Gastrocnemius medialis (tissue), 4 donors: ENCODE results near the gene DNAJC17. TPM values are rescaled to one million over a fixed set of nuclear protein-coding genes. Genes with fewer than 3 reads are reported as not detected.

Experiments
- ATAC-seq, 2 donors: fragments of 150-250 bp; one replicate each; pipeline ENCODE4 v1.9.1; 2016
- DNase-seq, 2 donors: peaks; one replicate each; pipeline ENCODE4 v3.0.0-alpha.2; 2019
- H3K27ac ChIP-seq, 4 donors: fragments of 200-600 bp; sonication (generic); 1 replicate in 1 of 4; 2 replicates in 3 of 4; pipeline ENCODE4 v1.5.1; 2016 to 2018; ENCODE audit warnings: mild to moderate bottlenecking in 2 of 4, moderate library complexity in 1 of 4
- H3K27me3 ChIP-seq, 3 donors: fragments of 200-600 bp; sonication (generic) in 2 of 3; 1 replicate in 1 of 3; 2 replicates in 2 of 3; pipeline versions ENCODE4 v1.5.1 to v1.6.0; 2016 to 2019; ENCODE audit warnings: mild to moderate bottlenecking in 1 of 3, moderate library complexity in 1 of 3
- H3K36me3 ChIP-seq, 2 donors: fragments of 200-600 bp; sonication (generic) in 1 of 2; one replicate each; pipeline ENCODE4 v1.5.1; 2017 to 2018
- H3K4me1 ChIP-seq, 2 donors: fragments of 200-600 bp; sonication (generic) in 1 of 2; one replicate each; pipeline ENCODE4 v1.5.1; 2016 to 2017; ENCODE audit warnings: mild to moderate bottlenecking in 2 of 2
- H3K4me3 ChIP-seq, 4 donors: fragments of 200-600 bp; sonication (generic) in 3 of 4; 1 replicate in 1 of 4; 2 replicates in 3 of 4; pipeline ENCODE4 v1.5.1; 2016 to 2019; ENCODE audit warnings: mild to moderate bottlenecking in 2 of 4
- H3K9me3 ChIP-seq, 3 donors: fragments of 200-600 bp; sonication (generic) in 2 of 3; 1 replicate in 1 of 3; 2 replicates in 2 of 3; pipeline ENCODE4 v1.5.1; 2016 to 2019
- POLR2A ChIP-seq, 2 donors: fragments of 450-650 bp; IDR thresholded peaks; one replicate each; pipeline ENCODE4 v1.6.1; 2017; ENCODE audit warnings: antibody characterized with exemption in 2 of 2, mild to moderate bottlenecking in 2 of 2, moderate library complexity in 2 of 2
- in situ Hi-C, 4 donors: fragments of 200-750 bp; cut with MboI; loops; one replicate each; pipeline versions ENCODE4 v1.15.0 to v1.8.0; 2017; ENCODE audit warnings: low sequenced_read_pairs in 4 of 4
- intact Hi-C: fragments of 100-400 bp; cut with DNase I; formaldehyde crosslinking; loops from one replicate; pipeline ENCODE4 v1.15.1; 2023; ENCODE audit warnings: low total_unique reads
- total RNA-seq, 4 donors: library from RNA; depleted of rRNA; stranded (reverse); fragments of >200 nt; gene quantifications; one replicate each; pipeline versions ENCODE4 v1.1.0 to v1.2.3, GENCODE V29; 2016
- TF ChIP-seq, protein P1 (sequence below), 5 experiments: fragments of 450-650 bp in 3 of 5; fragments of 200-600 bp in 2 of 5; sonication (generic) in 2 of 5; IDR thresholded peaks in 4 of 5; conservative IDR thresholded peaks in 1 of 5; 1 replicate in 4 of 5; 2 replicates in 1 of 5; pipeline ENCODE4 v1.5.1; 2016 to 2019; ENCODE audit warnings: antibody characterized with exemption in 5 of 5, mild to moderate bottlenecking in 3 of 5, moderate library complexity in 3 of 5

DNAJC17 gene
- total RNA-seq, 4 donors from 2014 or later = 5.3 to 25.0 (median 11.4) TPM

DNA sequence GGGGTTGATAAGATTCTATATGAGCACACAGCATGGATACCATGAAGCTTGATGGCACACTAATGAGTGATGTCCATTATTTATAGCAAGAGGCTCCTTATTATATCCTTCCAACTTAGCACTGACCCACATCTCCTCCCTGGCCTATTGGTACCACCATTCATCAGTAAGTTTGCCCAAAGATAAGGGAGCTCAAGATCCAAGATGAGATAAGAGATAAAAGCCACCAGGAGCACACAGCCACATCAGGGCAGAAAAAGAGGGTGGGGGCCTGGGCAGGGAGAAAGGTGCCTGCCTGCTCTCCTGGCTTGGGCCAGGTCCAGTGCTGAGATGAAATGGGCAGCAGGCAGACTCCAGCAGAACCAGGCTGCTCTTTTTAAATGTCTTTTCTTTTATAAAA lies 25.6 kb upstream of the DNAJC17 start:
- no peak for TF ChIP-seq POLR2A (IDR thresholded peaks at IDR 0.05)
- TF ChIP-seq, protein P1, sequence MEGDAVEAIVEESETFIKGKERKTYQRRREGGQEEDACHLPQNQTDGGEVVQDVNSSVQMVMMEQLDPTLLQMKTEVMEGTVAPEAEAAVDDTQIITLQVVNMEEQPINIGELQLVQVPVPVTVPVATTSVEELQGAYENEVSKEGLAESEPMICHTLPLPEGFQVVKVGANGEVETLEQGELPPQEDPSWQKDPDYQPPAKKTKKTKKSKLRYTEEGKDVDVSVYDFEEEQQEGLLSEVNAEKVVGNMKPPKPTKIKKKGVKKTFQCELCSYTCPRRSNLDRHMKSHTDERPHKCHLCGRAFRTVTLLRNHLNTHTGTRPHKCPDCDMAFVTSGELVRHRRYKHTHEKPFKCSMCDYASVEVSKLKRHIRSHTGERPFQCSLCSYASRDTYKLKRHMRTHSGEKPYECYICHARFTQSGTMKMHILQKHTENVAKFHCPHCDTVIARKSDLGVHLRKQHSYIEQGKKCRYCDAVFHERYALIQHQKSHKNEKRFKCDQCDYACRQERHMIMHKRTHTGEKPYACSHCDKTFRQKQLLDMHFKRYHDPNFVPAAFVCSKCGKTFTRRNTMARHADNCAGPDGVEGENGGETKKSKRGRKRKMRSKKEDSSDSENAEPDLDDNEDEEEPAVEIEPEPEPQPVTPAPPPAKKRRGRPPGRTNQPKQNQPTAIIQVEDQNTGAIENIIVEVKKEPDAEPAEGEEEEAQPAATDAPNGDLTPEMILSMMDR (IDR thresholded peaks at IDR 0.05 in 4 of 5, conservative IDR thresholded peaks at IDR 0.05 in 1 of 5) = no peak
- no peaks in the 10 kb centered on the region for H3K4me1 ChIP-seq
- H3K27ac ChIP-seq = no peak overlapping the region
- H3K4me3 ChIP-seq = no peak overlapping the region
- ATAC-seq (no peak), DNase-seq (no peak)
- no peaks in the 10 kb centered on the region for H3K9me3 ChIP-seq
- in situ Hi-C loops (no loop called here), intact Hi-C loops (no loop called here)
- no peaks in the 10 kb centered on the region for H3K36me3 ChIP-seq
- no peaks in the 10 kb centered on the region for H3K27me3 ChIP-seq

DNA sequence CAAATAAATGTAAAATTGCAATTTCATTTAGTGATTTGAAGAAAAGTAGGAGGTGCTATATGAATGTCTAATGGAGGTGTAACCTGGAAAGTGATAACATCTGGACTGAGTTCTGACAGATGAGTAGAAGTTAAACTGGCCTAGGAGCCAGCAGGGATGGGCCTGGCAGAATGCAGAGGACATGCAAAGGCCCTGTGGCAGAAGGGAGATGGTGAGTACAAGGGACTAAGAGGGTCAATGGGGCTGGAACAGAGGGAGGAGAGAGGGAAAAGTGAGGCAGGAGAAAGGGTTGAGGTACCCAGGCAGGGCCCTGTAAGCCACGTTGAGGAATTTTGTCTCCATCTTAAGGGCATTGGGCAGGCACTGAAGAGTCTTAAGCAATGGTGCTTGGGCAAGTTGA lies 24.6 kb upstream of the DNAJC17 start:
- Histone ChIP-seq H3K36me3 (no peaks in the 10 kb centered on the region), H3K27ac (no peak overlapping the region), H3K4me1 (no peaks in the 10 kb centered on the region), H3K9me3 (no peaks in the 10 kb centered on the region), H3K4me3 (no peak overlapping the region), H3K27me3 (no peaks in the 10 kb centered on the region)
- intact Hi-C loops (no loop called here), in situ Hi-C loops (no loop called here)
- DNase-seq (no peak), ATAC-seq (no peak)
- no peak for TF ChIP-seq POLR2A (IDR thresholded peaks at IDR 0.05)

DNA sequence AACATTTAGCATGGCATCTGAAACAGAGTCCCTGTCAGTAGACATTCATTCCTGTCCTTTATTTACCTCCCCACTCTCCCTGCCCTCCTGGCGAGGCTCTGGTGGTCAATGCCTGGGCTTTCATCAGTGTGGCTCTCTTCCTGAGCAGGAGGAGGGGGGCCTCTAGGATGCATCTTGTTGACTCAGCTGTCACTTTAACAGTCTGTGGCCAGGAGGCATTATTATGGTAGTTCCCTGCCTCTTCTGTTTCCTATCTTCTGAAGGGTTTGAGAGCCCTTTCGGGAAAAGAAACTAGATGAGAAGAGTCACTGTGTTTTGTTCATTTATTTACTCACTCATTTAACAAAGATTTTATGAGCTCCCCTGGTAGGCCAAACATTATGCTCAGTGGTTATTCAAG lies 23.6 kb upstream of the DNAJC17 start:
- no peak for ATAC-seq
- intact Hi-C loops (no loop called here), in situ Hi-C loops (no loop called here)
- no peak for DNase-seq
- TF ChIP-seq, protein P1 (IDR thresholded peaks at IDR 0.05 in 4 of 5, conservative IDR thresholded peaks at IDR 0.05 in 1 of 5) = no peak
- TF ChIP-seq POLR2A (IDR thresholded peaks at IDR 0.05) = no peak
- Histone ChIP-seq H3K27ac (no peak overlapping the region), H3K4me1 (no peaks in the 10 kb centered on the region), H3K9me3 (no peaks in the 10 kb centered on the region), H3K4me3 (no peak overlapping the region), H3K27me3 (no peaks in the 10 kb centered on the region), H3K36me3 (no peaks in the 10 kb centered on the region)

DNA sequence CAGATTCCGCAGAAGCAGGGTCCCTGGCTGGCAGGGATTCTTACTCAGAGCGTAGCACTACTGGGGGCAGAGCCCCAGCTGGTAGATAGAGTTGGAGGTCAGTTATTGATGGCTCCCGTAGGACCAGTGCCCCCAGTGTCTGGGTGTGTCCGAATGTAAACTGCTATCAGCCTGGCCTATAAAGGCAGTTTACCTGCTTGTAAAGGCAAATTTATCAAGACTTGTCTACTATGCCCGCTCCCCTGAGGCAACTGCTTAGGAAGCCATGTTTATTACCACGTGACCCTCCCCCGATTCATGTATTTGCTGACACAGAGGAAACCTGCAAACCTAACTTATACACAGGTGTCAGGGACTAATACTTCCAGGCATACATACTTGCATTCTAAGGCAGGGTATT lies 21.8 kb upstream of the DNAJC17 start:
- TF ChIP-seq POLR2A (IDR thresholded peaks at IDR 0.05) = no peak
- H3K4me1 ChIP-seq = no peaks in the 10 kb centered on the region
- in situ Hi-C loops = no loop called here
- no peaks in the 10 kb centered on the region for H3K27me3 ChIP-seq
- H3K9me3 ChIP-seq = no peaks in the 10 kb centered on the region
- no peak overlapping the region for H3K27ac ChIP-seq
- no peak for DNase-seq
- H3K36me3 ChIP-seq = no peaks in the 10 kb centered on the region
- no peak overlapping the region for H3K4me3 ChIP-seq
- no peak for ATAC-seq
- intact Hi-C loops = no loop called here

DNA sequence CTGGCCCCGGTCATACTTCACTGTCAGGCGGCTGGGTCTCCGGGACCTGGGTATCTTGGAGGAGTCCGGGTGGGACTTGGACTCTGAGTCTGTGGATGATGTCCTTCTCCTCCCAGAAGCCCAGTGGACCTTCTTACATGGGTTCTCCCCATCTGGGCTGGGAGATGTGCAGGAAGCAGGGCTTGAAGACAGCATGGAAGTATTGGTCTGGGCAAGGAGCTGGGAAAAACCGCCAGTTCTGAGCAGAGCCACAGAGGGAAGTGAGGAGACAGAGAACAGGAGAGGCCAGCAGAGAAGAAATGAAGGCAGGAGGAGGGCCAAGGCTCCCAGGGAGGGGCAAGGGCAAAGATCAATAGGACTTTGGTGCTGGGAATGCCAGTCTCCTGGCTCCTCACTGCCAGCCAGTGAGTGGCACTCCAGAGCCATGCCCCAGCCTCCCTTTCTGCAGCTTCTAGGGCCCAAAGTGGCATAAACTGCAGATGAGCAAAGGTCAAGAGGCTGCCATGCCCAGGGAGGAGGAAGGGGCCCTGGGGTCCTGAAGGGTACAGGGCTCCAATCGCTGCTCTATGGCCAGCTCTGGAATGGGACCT lies 21.3 kb upstream of the DNAJC17 start, which contains the start of gene PPP1R14D:
Gene PPP1R14D (minus strand): TSS at position 262 of the 590 bp plus-strand sequence. CDS start 67 bp downstream, at position 195.
- TF ChIP-seq, protein P1 (IDR thresholded peaks at IDR 0.05 in 4 of 5, conservative IDR thresholded peaks at IDR 0.05 in 1 of 5) = no peak
- TF ChIP-seq POLR2A (IDR thresholded peaks at IDR 0.05) = no peak
- no peak within 1 kb of the TSS for H3K27ac ChIP-seq
- H3K9me3 ChIP-seq = no peaks in the 10 kb centered on the region
- in situ Hi-C loops (no loop called here), intact Hi-C loops (no loop called here)
- no peaks in the 10 kb centered on the region for H3K36me3 ChIP-seq
- no peak within 1 kb of the TSS for H3K4me3 ChIP-seq
- no peaks in the 10 kb centered on the region for H3K27me3 ChIP-seq
- no peak for DNase-seq
- ATAC-seq = no peak
- no peaks in the 10 kb centered on the region for H3K4me1 ChIP-seq
